ENCODE data around the gene C9orf43. TPM values are rescaled to one million over a fixed set of nuclear protein-coding genes. Genes with fewer than 3 reads are reported as not detected.

Gene C9orf43
- total RNA-seq, 1 donor from 2014 or later = not detected

- Histone ChIP-seq H3K4me3 (no peak overlapping the region), H3K27ac (no peak overlapping the region), H3K9me3 (no peaks in the 10 kb centered on the region), H3K36me3 (peaks cover 9 to 10% of the 10 kb centered on the region in 2 donors), H3K27me3 (no peaks in the 10 kb centered on the region), H3K4me1 (no peaks in the 10 kb centered on the region)
- intact Hi-C loops (cut with DNase I) = no loop called here
- no peak for DNase-seq (ENCODE audit: low spot score in 2 of 2)
- TF ChIP-seq CTCF (IDR thresholded peaks at IDR 0.05) = no peak
Measured at GRCh38 chr9:113368982-113369854, 41.3 kb upstream of the C9orf43 start.

GRCh38 chr9:113369855-113370140 lies 40.7 kb upstream of the C9orf43 start:
- Histone ChIP-seq H3K27ac (no peak overlapping the region), H3K27me3 (no peaks in the 10 kb centered on the region), H3K4me1 (no peaks in the 10 kb centered on the region), H3K36me3 (peaks cover 9 to 15% of the 10 kb centered on the region in 2 donors), H3K9me3 (no peaks in the 10 kb centered on the region), H3K4me3 (no peak overlapping the region)
- intact Hi-C loops (cut with DNase I) = no loop called here
- no peak for TF ChIP-seq CTCF (IDR thresholded peaks at IDR 0.05)
- DNase-seq (ENCODE audit: low spot score in 2 of 2) = no peak

- Histone ChIP-seq H3K27me3 (no peaks in the 10 kb centered on the region), H3K4me1 (peaks cover 6 to 8% of the 10 kb centered on the region in 2 donors), H3K36me3 (peaks cover 9 to 19% of the 10 kb centered on the region in 2 donors), H3K9me3 (no peaks in the 10 kb centered on the region), H3K4me3 (no peak overlapping the region), H3K27ac (no peak overlapping the region)
- DNase-seq (ENCODE audit: low spot score in 2 of 2) = no peak
- intact Hi-C loops (cut with DNase I) = no loop called here
- no peak for TF ChIP-seq CTCF (IDR thresholded peaks at IDR 0.05)
Measured at GRCh38 chr9:113370806-113371325, 39.7 kb upstream of the C9orf43 start.

- H3K4me1 ChIP-seq = peaks cover 6 to 8% of the 10 kb centered on the region in 2 donors
- H3K27me3 ChIP-seq = no peaks in the 10 kb centered on the region
- H3K4me3 ChIP-seq = no peak overlapping the region
- TF ChIP-seq CTCF (IDR thresholded peaks at IDR 0.05) = no peak
- no peak for DNase-seq (ENCODE audit: low spot score in 2 of 2)
- no peak overlapping the region for H3K27ac ChIP-seq
- peaks cover 9 to 19% of the 10 kb centered on the region in 2 donors for H3K36me3 ChIP-seq
- H3K9me3 ChIP-seq = no peaks in the 10 kb centered on the region
- intact Hi-C loops (cut with DNase I) = no loop called here
Measured at GRCh38 chr9:113372059-113372458, 38.5 kb upstream of the C9orf43 start.

- no peak overlapping the region for H3K4me3 ChIP-seq
- DNase-seq (ENCODE audit: low spot score in 2 of 2) = no peak
- TF ChIP-seq CTCF (IDR thresholded peaks at IDR 0.05) = no peak
- H3K27ac ChIP-seq = no peak overlapping the region
- no peaks in the 10 kb centered on the region for H3K9me3 ChIP-seq
- H3K36me3 ChIP-seq = peaks cover 9 to 19% of the 10 kb centered on the region in 2 donors
- H3K4me1 ChIP-seq = peaks cover 6 to 8% of the 10 kb centered on the region in 2 donors
- intact Hi-C loops (cut with DNase I) = no loop called here
- H3K27me3 ChIP-seq = no peaks in the 10 kb centered on the region
Measured at GRCh38 chr9:113373256-113373655, 37.3 kb upstream of the C9orf43 start.

Data from ascending aorta (tissue), 2 donors.